Activated T-cell treated with anti-CD3 and anti-CD28 coated beads for 1 hour (primary cell): ENCODE results near the gene MED31.
A peak's percentile ranks its signal among the peaks of the same experiment; 100 is the strongest.
"Not testable (repeated sequence)": the region's sequence is repeated elsewhere in the genome, so short reads cannot be mapped to it uniquely, and the experiment has no call there.

Experiments used
- DNase-seq: peaks from one replicate; pipeline ENCODE4 v3.0.0-alpha.2; 2020; ENCODE audit warnings: low read depth

MED31 gene

GRCh38 chr17:6651354-6651918 lies at the start of gene MED31, which contains the start of gene C17orf100:
Gene MED31, minus strand, starts transcription at chr17:6651605. Its CDS starts 77 bp downstream, at chr17:6651528.
Gene C17orf100, plus strand, starts transcription at chr17:6651762. Its CDS starts 152 bp downstream, at chr17:6651914.
- DNase-seq = peak; percentile 90

GRCh38 chr17:6700948-6701307 lies 49.5 kb upstream of the MED31 start:
- DNase-seq = no peak

- DNase-seq = no peak
Measured at GRCh38 chr17:6699997-6700947, 48.9 kb upstream of the MED31 start.

GRCh38 chr17:6698004-6698403 lies 46.6 kb upstream of the MED31 start:
- DNase-seq = no peak

- no peak for DNase-seq
Measured at GRCh38 chr17:6696906-6697305, 45.5 kb upstream of the MED31 start.

- no peak for DNase-seq
Measured at GRCh38 chr17:6695565-6695964, 44.2 kb upstream of the MED31 start.

GRCh38 chr17:6695051-6695450 lies 43.6 kb upstream of the MED31 start:
- DNase-seq = no peak

- DNase-seq = not testable (repeated sequence)
Measured at GRCh38 chr17:6691958-6692357, 40.6 kb upstream of the MED31 start.

GRCh38 chr17:6691546-6691945 lies 40.1 kb upstream of the MED31 start:
- no peak for DNase-seq

GRCh38 chr17:6690641-6691040 lies 39.2 kb upstream of the MED31 start:
- no peak for DNase-seq

- no peak for DNase-seq
Measured at GRCh38 chr17:6688944-6689343, 37.5 kb upstream of the MED31 start.

GRCh38 chr17:6686026-6686425 lies 34.6 kb upstream of the MED31 start:
- no peak for DNase-seq

- DNase-seq = no peak
Measured at GRCh38 chr17:6684881-6685767, 33.7 kb upstream of the MED31 start.

- no peak for DNase-seq
Measured at GRCh38 chr17:6684460-6684783, 33.0 kb upstream of the MED31 start.

- DNase-seq = no peak
Measured at GRCh38 chr17:6683730-6684459, 32.5 kb upstream of the MED31 start.

GRCh38 chr17:6683081-6683684 lies 31.8 kb upstream of the MED31 start:
- DNase-seq = no peak

- DNase-seq = no peak
Measured at GRCh38 chr17:6682339-6682738, 30.9 kb upstream of the MED31 start.

- no peak for DNase-seq
Measured at GRCh38 chr17:6681671-6682070, 30.3 kb upstream of the MED31 start.

- DNase-seq = no peak
Measured at GRCh38 chr17:6681176-6681575, 29.8 kb upstream of the MED31 start.

- no peak for DNase-seq
Measured at GRCh38 chr17:6679241-6679640, 27.8 kb upstream of the MED31 start.

GRCh38 chr17:6677946-6678345 lies 26.5 kb upstream of the MED31 start:
- no peak for DNase-seq
